ENCODE data around the gene PRDM2.

Gene PRDM2

GRCh38 chr1:13794231-13795187 lies 94.5 kb downstream of the PRDM2 start:
- Histone ChIP-seq H4K8ac (ENCODE audit: low read depth, low read length) (no peak overlapping the region), H2BK12ac (ENCODE audit: low read length) (no peak overlapping the region), H4K12ac (ENCODE audit: low read depth, low read length) (no peak overlapping the region), H3K79me2 (ENCODE audit: control insufficient read depth, insufficient read depth, low read length, poor library complexity) (no peaks in the 10 kb centered on the region), H3K18ac (ENCODE audit: low read length) (no peak overlapping the region), H2BK5ac (ENCODE audit: low read depth, low read length, poor library complexity) (no peak overlapping the region), H2AFZ (ENCODE audit: insufficient read depth, low read length, poor library complexity) (no peak overlapping the region), H3K14ac (ENCODE audit: low read length) (no peak overlapping the region), H3K4me1 (ENCODE audit: control insufficient read depth in 1 of 2, insufficient read depth in 2 of 2, low read length in 2 of 2) (no peaks in the 10 kb centered on the region), H3K9me3 (ENCODE audit: insufficient read depth, low read depth, low read length) (peaks cover 2% of the 10 kb centered on the region), H3K4me2 (ENCODE audit: low read length) (no peak overlapping the region), H3K23ac (ENCODE audit: low read length) (no peak overlapping the region), H3K27ac (ENCODE audit: low read depth, low read length) (no peak overlapping the region), H2AK5ac (ENCODE audit: low read length) (no peak overlapping the region), H4K91ac (ENCODE audit: low read depth, low read length) (no peak overlapping the region), H3K4ac (ENCODE audit: low read depth, low read length) (no peak overlapping the region), H3K4me3 (ENCODE audit: low read depth, low read length) (no peak overlapping the region), H3K36me3 (ENCODE audit: control insufficient read depth in 1 of 2, insufficient read depth in 2 of 2, low read length in 2 of 2) (peaks cover 7 to 14% of the 10 kb centered on the region in 2 experiments), H3K9ac (ENCODE audit: low read length) (no peak overlapping the region), H3K27me3 (ENCODE audit: insufficient read depth, low read length) (no peaks in the 10 kb centered on the region), H2BK120ac (ENCODE audit: insufficient read depth, low read length, poor library complexity) (no peak overlapping the region), H3K79me1 (ENCODE audit: low read length) (no peaks in the 10 kb centered on the region)
- no peak for DNase-seq
- no CpG with 5 or more reads among the region's 8 CpGs for WGBS (ENCODE audit: extremely low coverage, insufficient coverage, insufficient read length)

- Histone ChIP-seq H3K18ac (ENCODE audit: low read length) (no peak overlapping the region), H2AK5ac (ENCODE audit: low read length) (no peak overlapping the region), H3K4me2 (ENCODE audit: low read length) (no peak overlapping the region), H4K8ac (ENCODE audit: low read depth, low read length) (no peak overlapping the region), H3K79me2 (ENCODE audit: control insufficient read depth, insufficient read depth, low read length, poor library complexity) (no peaks in the 10 kb centered on the region), H3K9ac (ENCODE audit: low read length) (no peak overlapping the region), H3K79me1 (ENCODE audit: low read length) (no peaks in the 10 kb centered on the region), H2BK12ac (ENCODE audit: low read length) (no peak overlapping the region), H3K27ac (ENCODE audit: low read depth, low read length) (no peak overlapping the region), H2BK5ac (ENCODE audit: low read depth, low read length, poor library complexity) (no peak overlapping the region), H2BK120ac (ENCODE audit: insufficient read depth, low read length, poor library complexity) (no peak overlapping the region), H3K27me3 (ENCODE audit: insufficient read depth, low read length) (no peaks in the 10 kb centered on the region), H3K14ac (ENCODE audit: low read length) (no peak overlapping the region), H3K36me3 (ENCODE audit: control insufficient read depth in 1 of 2, insufficient read depth in 2 of 2, low read length in 2 of 2) (peaks cover 4 to 8% of the 10 kb centered on the region in 2 experiments), H2AFZ (ENCODE audit: insufficient read depth, low read length, poor library complexity) (no peak overlapping the region), H3K4me3 (ENCODE audit: low read depth, low read length) (no peak overlapping the region), H3K23ac (ENCODE audit: low read length) (no peak overlapping the region), H3K4ac (ENCODE audit: low read depth, low read length) (no peak overlapping the region), H3K9me3 (ENCODE audit: insufficient read depth, low read depth, low read length) (peaks cover 2% of the 10 kb centered on the region), H4K91ac (ENCODE audit: low read depth, low read length) (no peak overlapping the region), H3K4me1 (ENCODE audit: control insufficient read depth in 1 of 2, insufficient read depth in 2 of 2, low read length in 2 of 2) (peaks cover 8 to 10% of the 10 kb centered on the region in 2 experiments), H4K12ac (ENCODE audit: low read depth, low read length) (no peak overlapping the region)
- no peak for DNase-seq
- WGBS (ENCODE audit: extremely low coverage, insufficient coverage, insufficient read length), result no CpG with 5 or more reads among the region's 6 CpGs
Observed at GRCh38 chr1:13797397-13797796, 97.4 kb downstream of the PRDM2 start.

GRCh38 chr1:13798120-13798519 lies 98.1 kb downstream of the PRDM2 start:
- no peak overlapping the region for H3K4me3 ChIP-seq (ENCODE audit: low read depth, low read length)
- H4K12ac ChIP-seq (ENCODE audit: low read depth, low read length), result no peak overlapping the region
- H3K79me2 ChIP-seq (ENCODE audit: control insufficient read depth, insufficient read depth, low read length, poor library complexity), result no peaks in the 10 kb centered on the region
- H4K8ac ChIP-seq (ENCODE audit: low read depth, low read length), result no peak overlapping the region
- no peak overlapping the region for H3K14ac ChIP-seq (ENCODE audit: low read length)
- H3K27ac ChIP-seq (ENCODE audit: low read depth, low read length), result no peak overlapping the region
- H3K36me3 ChIP-seq (ENCODE audit: control insufficient read depth in 1 of 2, insufficient read depth in 2 of 2, low read length in 2 of 2), result peaks cover 4 to 6% of the 10 kb centered on the region in 2 experiments
- no peak overlapping the region for H4K91ac ChIP-seq (ENCODE audit: low read depth, low read length)
- no peak overlapping the region for H2BK5ac ChIP-seq (ENCODE audit: low read depth, low read length, poor library complexity)
- H2AFZ ChIP-seq (ENCODE audit: insufficient read depth, low read length, poor library complexity), result no peak overlapping the region
- H2AK5ac ChIP-seq (ENCODE audit: low read length), result no peak overlapping the region
- no CpG with 5 or more reads among the region's 5 CpGs for WGBS (ENCODE audit: extremely low coverage, insufficient coverage, insufficient read length)
- no peak overlapping the region for H3K9ac ChIP-seq (ENCODE audit: low read length)
- no peak overlapping the region for H2BK120ac ChIP-seq (ENCODE audit: insufficient read depth, low read length, poor library complexity)
- H2BK12ac ChIP-seq (ENCODE audit: low read length), result no peak overlapping the region
- H3K4me1 ChIP-seq (ENCODE audit: control insufficient read depth in 1 of 2, insufficient read depth in 2 of 2, low read length in 2 of 2), result peaks cover 8 to 10% of the 10 kb centered on the region in 2 experiments
- DNase-seq, result no peak
- H3K27me3 ChIP-seq (ENCODE audit: insufficient read depth, low read length), result no peaks in the 10 kb centered on the region
- H3K79me1 ChIP-seq (ENCODE audit: low read length), result no peaks in the 10 kb centered on the region
- no peak overlapping the region for H3K4me2 ChIP-seq (ENCODE audit: low read length)
- no peak overlapping the region for H3K23ac ChIP-seq (ENCODE audit: low read length)
- no peak overlapping the region for H3K18ac ChIP-seq (ENCODE audit: low read length)
- peaks cover under 1% of the 10 kb centered on the region for H3K9me3 ChIP-seq (ENCODE audit: insufficient read depth, low read depth, low read length)
- H3K4ac ChIP-seq (ENCODE audit: low read depth, low read length), result no peak overlapping the region

- Histone ChIP-seq H2AK5ac (ENCODE audit: low read length) (no peak overlapping the region), H3K79me2 (ENCODE audit: control insufficient read depth, insufficient read depth, low read length, poor library complexity) (no peaks in the 10 kb centered on the region), H4K12ac (ENCODE audit: low read depth, low read length) (no peak overlapping the region), H3K4me1 (ENCODE audit: control insufficient read depth in 1 of 2, insufficient read depth in 2 of 2, low read length in 2 of 2) (peaks cover 8 to 10% of the 10 kb centered on the region in 2 experiments), H3K14ac (ENCODE audit: low read length) (no peak overlapping the region), H2BK5ac (ENCODE audit: low read depth, low read length, poor library complexity) (no peak overlapping the region), H3K27ac (ENCODE audit: low read depth, low read length) (no peak overlapping the region), H3K9ac (ENCODE audit: low read length) (no peak overlapping the region), H4K8ac (ENCODE audit: low read depth, low read length) (no peak overlapping the region), H3K27me3 (ENCODE audit: insufficient read depth, low read length) (no peaks in the 10 kb centered on the region), H3K23ac (ENCODE audit: low read length) (no peak overlapping the region), H3K4me3 (ENCODE audit: low read depth, low read length) (no peak overlapping the region), H3K4me2 (ENCODE audit: low read length) (no peak overlapping the region), H3K9me3 (ENCODE audit: insufficient read depth, low read depth, low read length) (no peaks in the 10 kb centered on the region), H3K18ac (ENCODE audit: low read length) (no peak overlapping the region), H3K36me3 (ENCODE audit: control insufficient read depth in 1 of 2, insufficient read depth in 2 of 2, low read length in 2 of 2) (peaks cover 0 to under 1% of the 10 kb centered on the region in 2 experiments), H3K4ac (ENCODE audit: low read depth, low read length) (no peak overlapping the region), H2BK12ac (ENCODE audit: low read length) (no peak overlapping the region), H2BK120ac (ENCODE audit: insufficient read depth, low read length, poor library complexity) (no peak overlapping the region), H3K79me1 (ENCODE audit: low read length) (no peaks in the 10 kb centered on the region), H2AFZ (ENCODE audit: insufficient read depth, low read length, poor library complexity) (no peak overlapping the region), H4K91ac (ENCODE audit: low read depth, low read length) (no peak overlapping the region)
- DNase-seq, result peak; percentile 53 to 73
- whole genome bisulfite sequencing (ENCODE audit: extremely low coverage, insufficient coverage, insufficient read length), result no CpG with 5 or more reads among the region's 10 CpGs
Observed at GRCh38 chr1:13799502-13800283, 99.7 kb downstream of the PRDM2 start.
